HepG2 (cell line): ENCODE data around the gene GAS5. TPM values are rescaled to one million over a fixed set of nuclear protein-coding genes. Genes with fewer than 3 reads are reported as not detected.

Source experiments
- HOXA7 ChIP-seq: sonication (generic); formaldehyde crosslinking; IDR thresholded peaks from 2 replicates; pipeline ENCODE4 v1.8.1; 2022; ENCODE audit warnings: mild to moderate bottlenecking, missing genetic modification reagents, moderate library complexity
- ISX ChIP-seq: sonication (generic); formaldehyde crosslinking; conservative IDR thresholded peaks from 2 replicates; pipeline ENCODE4 v1.5.0; 2020; ENCODE audit warnings: missing genetic modification reagents
- NCOA2 ChIP-seq: sonication (generic); formaldehyde crosslinking; IDR thresholded peaks from 2 replicates; pipeline ENCODE4 v1.8.0; 2022; ENCODE audit warnings: inconsistent platforms
- POLR2AphosphoS2 ChIP-seq: IDR thresholded peaks from 2 replicates; pipeline ENCODE4 v1.6.1; 2011; ENCODE audit warnings: low read depth, low read length, improper control_type of control experiment
- ZBTB20 ChIP-seq: sonication (generic); formaldehyde crosslinking; IDR thresholded peaks from 2 replicates; pipeline ENCODE4 v1.8.1; 2023; ENCODE audit warnings: missing genetic modification reagents, low read depth, mild to moderate bottlenecking, borderline replicate concordance
- ZKSCAN5 ChIP-seq: sonication (generic); formaldehyde crosslinking; IDR thresholded peaks from 2 replicates; pipeline ENCODE4 v1.5.1; 2020; ENCODE audit warnings: mild to moderate bottlenecking, missing genetic modification reagents
- ZKSCAN8 ChIP-seq: IDR thresholded peaks from 2 replicates; pipeline ENCODE4 v1.6.1; 2016; ENCODE audit warnings: borderline replicate concordance, missing genetic modification reagents, missing compliant biosample characterization
- ZNF432 ChIP-seq: sonication (generic); formaldehyde crosslinking; IDR thresholded peaks from 2 replicates; pipeline ENCODE4 v1.5.0; 2020; ENCODE audit warnings: missing genetic modification reagents, mild to moderate bottlenecking, borderline replicate concordance
- ZNF563 ChIP-seq: sonication (generic); formaldehyde crosslinking; IDR thresholded peaks from 2 replicates; pipeline ENCODE4 v1.8.0; 2022; ENCODE audit warnings: mild to moderate bottlenecking, moderate library complexity, missing genetic modification reagents
- ZNF879 ChIP-seq: sonication (generic); formaldehyde crosslinking; IDR thresholded peaks from 2 replicates; pipeline ENCODE4 v1.8.1; 2023; ENCODE audit warnings: missing genetic modification reagents
- ZSCAN25 ChIP-seq: sonication (generic); formaldehyde crosslinking; IDR thresholded peaks from 2 replicates; pipeline ENCODE4 v1.8.0; 2022; ENCODE audit warnings: mild to moderate bottlenecking, missing genetic modification reagents
- polyA plus RNA-seq, 8 experiments: library from polyadenylated mRNA; depleted of rRNA in 3 of 8; stranded (reverse) in 7 of 8; unstranded in 1 of 8; fragments of >200 nt; fragmentation: Illumina TruSeq in 4 of 8; extraction: Trizol in 4 of 8; gene quantifications; 2 replicates each; pipeline versions ENCODE4 v1.2.1 to v1.2.3, GENCODE V29; 2011 to 2016; ENCODE audit warnings: low read depth in 4 of 8, missing spikeins in 1 of 8, mixed read lengths in 1 of 8; ENCODE audit not compliant: insufficient read depth in 1 of 8
- total RNA-seq, 5 experiments: library from RNA; depleted of rRNA; stranded (reverse); fragments of >200 nt; fragmentation: Illumina TruSeq; extraction: Trizol; gene quantifications; 2 replicates each; pipeline ENCODE4 v1.2.3, GENCODE V29; 2016; ENCODE audit warnings: low read depth in 1 of 5
- TF ChIP-seq, protein P1 (sequence below): sonication (generic); formaldehyde crosslinking; IDR thresholded peaks from 2 replicates; pipeline ENCODE4 v1.5.1; 2020; ENCODE audit warnings: mild to moderate bottlenecking, missing genetic modification reagents, moderate library complexity
- TF ChIP-seq, protein P2 (sequence below): sonication (generic); formaldehyde crosslinking; IDR thresholded peaks from 2 replicates; pipeline ENCODE4 v1.5.1; 2020; ENCODE audit warnings: mild to moderate bottlenecking, missing genetic modification reagents, borderline replicate concordance
- TF ChIP-seq, protein P3 (sequence below): sonication (generic); formaldehyde crosslinking; IDR thresholded peaks from 2 replicates; pipeline ENCODE4 v1.9.0; 2021; ENCODE audit warnings: missing genetic modification reagents, borderline replicate concordance
- TF ChIP-seq, protein P4 (sequence below): sonication (generic); formaldehyde crosslinking; IDR thresholded peaks from 2 replicates; pipeline ENCODE4 v1.5.0; 2020; ENCODE audit warnings: missing genetic modification reagents
- TF ChIP-seq, protein P5 (sequence below): sonication (generic); formaldehyde crosslinking; IDR thresholded peaks from 2 replicates; pipeline ENCODE4 v1.8.0; 2022; ENCODE audit warnings: missing genetic modification reagents, mild to moderate bottlenecking, borderline replicate concordance
- TF ChIP-seq, protein P6 (sequence below): sonication (generic); formaldehyde crosslinking; IDR thresholded peaks from 2 replicates; pipeline ENCODE4 v1.4.0; 2020; ENCODE audit warnings: mild to moderate bottlenecking, missing genetic modification reagents

Gene GAS5
- total and polyA plus RNA-seq, 2 of the 13 experiments (the other 11 are each of a cell fraction or from before 2014, with no cell fraction given), result 352 to 738 TPM

DNA sequence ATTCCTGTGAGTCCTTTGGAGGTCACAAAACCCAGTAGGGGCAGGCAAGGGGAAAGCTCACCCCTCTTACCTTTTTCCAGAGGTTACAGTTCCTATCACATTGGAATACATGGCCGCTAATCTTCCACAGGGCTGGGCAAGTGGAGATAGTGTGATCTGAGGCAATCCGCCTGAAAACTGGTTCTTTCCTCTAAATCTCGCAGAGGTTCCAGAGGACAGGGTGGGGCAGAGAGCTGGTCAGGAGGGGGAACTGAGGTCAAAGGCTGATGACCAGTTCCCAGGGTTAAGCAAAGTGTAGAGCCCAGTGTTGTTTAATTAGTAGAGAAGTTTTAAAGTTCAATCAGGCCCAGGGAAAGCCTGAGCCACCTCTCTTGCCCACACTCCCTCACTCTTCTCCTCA lies 49.4 kb upstream of the GAS5 start, which contains the start of gene SERPINC1 (continued):
- TF ChIP-seq, protein P1, sequence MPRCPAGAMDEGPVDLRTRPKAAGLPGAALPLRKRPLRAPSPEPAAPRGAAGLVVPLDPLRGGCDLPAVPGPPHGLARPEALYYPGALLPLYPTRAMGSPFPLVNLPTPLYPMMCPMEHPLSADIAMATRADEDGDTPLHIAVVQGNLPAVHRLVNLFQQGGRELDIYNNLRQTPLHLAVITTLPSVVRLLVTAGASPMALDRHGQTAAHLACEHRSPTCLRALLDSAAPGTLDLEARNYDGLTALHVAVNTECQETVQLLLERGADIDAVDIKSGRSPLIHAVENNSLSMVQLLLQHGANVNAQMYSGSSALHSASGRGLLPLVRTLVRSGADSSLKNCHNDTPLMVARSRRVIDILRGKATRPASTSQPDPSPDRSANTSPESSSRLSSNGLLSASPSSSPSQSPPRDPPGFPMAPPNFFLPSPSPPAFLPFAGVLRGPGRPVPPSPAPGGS (CRISPR knock-in tag), result no peak
- no peak for TF ChIP-seq ZNF879 (CRISPR knock-in tag)
- TF ChIP-seq, protein P2, sequence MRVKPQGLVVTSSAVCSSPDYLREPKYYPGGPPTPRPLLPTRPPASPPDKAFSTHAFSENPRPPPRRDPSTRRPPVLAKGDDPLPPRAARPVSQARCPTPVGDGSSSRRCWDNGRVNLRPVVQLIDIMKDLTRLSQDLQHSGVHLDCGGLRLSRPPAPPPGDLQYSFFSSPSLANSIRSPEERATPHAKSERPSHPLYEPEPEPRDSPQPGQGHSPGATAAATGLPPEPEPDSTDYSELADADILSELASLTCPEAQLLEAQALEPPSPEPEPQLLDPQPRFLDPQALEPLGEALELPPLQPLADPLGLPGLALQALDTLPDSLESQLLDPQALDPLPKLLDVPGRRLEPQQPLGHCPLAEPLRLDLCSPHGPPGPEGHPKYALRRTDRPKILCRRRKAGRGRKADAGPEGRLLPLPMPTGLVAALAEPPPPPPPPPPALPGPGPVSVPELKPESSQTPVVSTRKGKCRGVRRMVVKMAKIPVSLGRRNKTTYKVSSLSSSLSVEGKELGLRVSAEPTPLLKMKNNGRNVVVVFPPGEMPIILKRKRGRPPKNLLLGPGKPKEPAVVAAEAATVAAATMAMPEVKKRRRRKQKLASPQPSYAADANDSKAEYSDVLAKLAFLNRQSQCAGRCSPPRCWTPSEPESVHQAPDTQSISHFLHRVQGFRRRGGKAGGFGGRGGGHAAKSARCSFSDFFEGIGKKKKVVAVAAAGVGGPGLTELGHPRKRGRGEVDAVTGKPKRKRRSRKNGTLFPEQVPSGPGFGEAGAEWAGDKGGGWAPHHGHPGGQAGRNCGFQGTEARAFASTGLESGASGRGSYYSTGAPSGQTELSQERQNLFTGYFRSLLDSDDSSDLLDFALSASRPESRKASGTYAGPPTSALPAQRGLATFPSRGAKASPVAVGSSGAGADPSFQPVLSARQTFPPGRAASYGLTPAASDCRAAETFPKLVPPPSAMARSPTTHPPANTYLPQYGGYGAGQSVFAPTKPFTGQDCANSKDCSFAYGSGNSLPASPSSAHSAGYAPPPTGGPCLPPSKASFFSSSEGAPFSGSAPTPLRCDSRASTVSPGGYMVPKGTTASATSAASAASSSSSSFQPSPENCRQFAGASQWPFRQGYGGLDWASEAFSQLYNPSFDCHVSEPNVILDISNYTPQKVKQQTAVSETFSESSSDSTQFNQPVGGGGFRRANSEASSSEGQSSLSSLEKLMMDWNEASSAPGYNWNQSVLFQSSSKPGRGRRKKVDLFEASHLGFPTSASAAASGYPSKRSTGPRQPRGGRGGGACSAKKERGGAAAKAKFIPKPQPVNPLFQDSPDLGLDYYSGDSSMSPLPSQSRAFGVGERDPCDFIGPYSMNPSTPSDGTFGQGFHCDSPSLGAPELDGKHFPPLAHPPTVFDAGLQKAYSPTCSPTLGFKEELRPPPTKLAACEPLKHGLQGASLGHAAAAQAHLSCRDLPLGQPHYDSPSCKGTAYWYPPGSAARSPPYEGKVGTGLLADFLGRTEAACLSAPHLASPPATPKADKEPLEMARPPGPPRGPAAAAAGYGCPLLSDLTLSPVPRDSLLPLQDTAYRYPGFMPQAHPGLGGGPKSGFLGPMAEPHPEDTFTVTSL, result no peak
- TF ChIP-seq, protein P3, sequence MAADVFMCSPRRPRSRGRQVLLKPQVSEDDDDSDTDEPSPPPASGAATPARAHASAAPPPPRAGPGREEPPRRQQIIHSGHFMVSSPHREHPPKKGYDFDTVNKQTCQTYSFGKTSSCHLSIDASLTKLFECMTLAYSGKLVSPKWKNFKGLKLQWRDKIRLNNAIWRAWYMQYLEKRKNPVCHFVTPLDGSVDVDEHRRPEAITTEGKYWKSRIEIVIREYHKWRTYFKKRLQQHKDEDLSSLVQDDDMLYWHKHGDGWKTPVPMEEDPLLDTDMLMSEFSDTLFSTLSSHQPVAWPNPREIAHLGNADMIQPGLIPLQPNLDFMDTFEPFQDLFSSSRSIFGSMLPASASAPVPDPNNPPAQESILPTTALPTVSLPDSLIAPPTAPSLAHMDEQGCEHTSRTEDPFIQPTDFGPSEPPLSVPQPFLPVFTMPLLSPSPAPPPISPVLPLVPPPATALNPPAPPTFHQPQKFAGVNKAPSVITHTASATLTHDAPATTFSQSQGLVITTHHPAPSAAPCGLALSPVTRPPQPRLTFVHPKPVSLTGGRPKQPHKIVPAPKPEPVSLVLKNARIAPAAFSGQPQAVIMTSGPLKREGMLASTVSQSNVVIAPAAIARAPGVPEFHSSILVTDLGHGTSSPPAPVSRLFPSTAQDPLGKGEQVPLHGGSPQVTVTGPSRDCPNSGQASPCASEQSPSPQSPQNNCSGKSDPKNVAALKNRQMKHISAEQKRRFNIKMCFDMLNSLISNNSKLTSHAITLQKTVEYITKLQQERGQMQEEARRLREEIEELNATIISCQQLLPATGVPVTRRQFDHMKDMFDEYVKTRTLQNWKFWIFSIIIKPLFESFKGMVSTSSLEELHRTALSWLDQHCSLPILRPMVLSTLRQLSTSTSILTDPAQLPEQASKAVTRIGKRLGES, result no peak
- no peak for TF ChIP-seq ZSCAN25
- TF ChIP-seq, protein P4, sequence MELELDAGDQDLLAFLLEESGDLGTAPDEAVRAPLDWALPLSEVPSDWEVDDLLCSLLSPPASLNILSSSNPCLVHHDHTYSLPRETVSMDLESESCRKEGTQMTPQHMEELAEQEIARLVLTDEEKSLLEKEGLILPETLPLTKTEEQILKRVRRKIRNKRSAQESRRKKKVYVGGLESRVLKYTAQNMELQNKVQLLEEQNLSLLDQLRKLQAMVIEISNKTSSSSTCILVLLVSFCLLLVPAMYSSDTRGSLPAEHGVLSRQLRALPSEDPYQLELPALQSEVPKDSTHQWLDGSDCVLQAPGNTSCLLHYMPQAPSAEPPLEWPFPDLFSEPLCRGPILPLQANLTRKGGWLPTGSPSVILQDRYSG (CRISPR knock-in tag), result no peak
- TF ChIP-seq ZNF563 (CRISPR knock-in tag), result no peak
- TF ChIP-seq, protein P5, sequence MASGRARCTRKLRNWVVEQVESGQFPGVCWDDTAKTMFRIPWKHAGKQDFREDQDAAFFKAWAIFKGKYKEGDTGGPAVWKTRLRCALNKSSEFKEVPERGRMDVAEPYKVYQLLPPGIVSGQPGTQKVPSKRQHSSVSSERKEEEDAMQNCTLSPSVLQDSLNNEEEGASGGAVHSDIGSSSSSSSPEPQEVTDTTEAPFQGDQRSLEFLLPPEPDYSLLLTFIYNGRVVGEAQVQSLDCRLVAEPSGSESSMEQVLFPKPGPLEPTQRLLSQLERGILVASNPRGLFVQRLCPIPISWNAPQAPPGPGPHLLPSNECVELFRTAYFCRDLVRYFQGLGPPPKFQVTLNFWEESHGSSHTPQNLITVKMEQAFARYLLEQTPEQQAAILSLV, result no peak
- peak; percentile 18; the same call in 1 of the 2 replicates for TF ChIP-seq NCOA2 (CRISPR knock-in tag)
- TF ChIP-seq HOXA7 (CRISPR knock-in tag), result no peak
- TF ChIP-seq ZKSCAN5 (CRISPR knock-in tag), result no peak
- no peak for TF ChIP-seq ZKSCAN8 (CRISPR knock-in tag)
- TF ChIP-seq ZNF432, result no peak
- TF ChIP-seq, protein P6, sequence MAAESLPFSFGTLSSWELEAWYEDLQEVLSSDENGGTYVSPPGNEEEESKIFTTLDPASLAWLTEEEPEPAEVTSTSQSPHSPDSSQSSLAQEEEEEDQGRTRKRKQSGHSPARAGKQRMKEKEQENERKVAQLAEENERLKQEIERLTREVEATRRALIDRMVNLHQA (CRISPR knock-in tag), result no peak
- no peak for TF ChIP-seq ZBTB20 (CRISPR knock-in tag)
- TF ChIP-seq POLR2AphosphoS2, result no peak
- no peak for TF ChIP-seq ISX (CRISPR knock-in tag)
